Urinary bladder (tissue), 4 donors: Measurements from ENCODE around the gene ELOA. TPM values are rescaled to one million over a fixed set of nuclear protein-coding genes. Genes with fewer than 3 reads are reported as not detected.
A peak's percentile ranks its signal among the peaks of the same experiment; 100 is the strongest.

ENCODE experiments used
- DNase-seq: peaks from one replicate; pipeline ENCODE4 v3.0.0-alpha.2; 2015; ENCODE audit errors: extremely low spot score
- H3K27ac ChIP-seq: one replicate; pipeline ENCODE4 v1.5.1; 2013; ENCODE audit warnings: low read depth, mild to moderate bottlenecking, moderate library complexity
- H3K36me3 ChIP-seq: one replicate; pipeline ENCODE4 v1.6.1; 2013; ENCODE audit warnings: mild to moderate bottlenecking, moderate library complexity; ENCODE audit not compliant: insufficient read depth
- H3K4me1 ChIP-seq: one replicate; pipeline ENCODE4 v1.6.1; 2013; ENCODE audit warnings: mild to moderate bottlenecking, moderate library complexity; ENCODE audit not compliant: insufficient read depth
- H3K4me3 ChIP-seq: one replicate; pipeline ENCODE4 v1.5.1; 2013; ENCODE audit warnings: low read depth, low read length
- WGBS: extraction: QIAGEN DNeasy Blood & Tissue Kit; methylation state at CpG from one replicate; pipeline ENCODE4 v1.1.7; 2013; 5-methylcytosine and 5-hydroxymethylcytosine counted together
- polyA plus RNA-seq: library from polyadenylated mRNA; stranded (reverse); fragments of 200-250 nt; gene quantifications from one replicate; pipeline ENCODE4 v1.2.3, GENCODE V29; 2013
- total RNA-seq: library from RNA; depleted of rRNA; stranded (reverse); fragments of >200 nt; gene quantifications from one replicate; pipeline ENCODE4 v1.2.3, GENCODE V29; 2014
- donor health status: healthy with polysubstance abuse.
- donor health status: healthy.

The ELOA gene, protein sequence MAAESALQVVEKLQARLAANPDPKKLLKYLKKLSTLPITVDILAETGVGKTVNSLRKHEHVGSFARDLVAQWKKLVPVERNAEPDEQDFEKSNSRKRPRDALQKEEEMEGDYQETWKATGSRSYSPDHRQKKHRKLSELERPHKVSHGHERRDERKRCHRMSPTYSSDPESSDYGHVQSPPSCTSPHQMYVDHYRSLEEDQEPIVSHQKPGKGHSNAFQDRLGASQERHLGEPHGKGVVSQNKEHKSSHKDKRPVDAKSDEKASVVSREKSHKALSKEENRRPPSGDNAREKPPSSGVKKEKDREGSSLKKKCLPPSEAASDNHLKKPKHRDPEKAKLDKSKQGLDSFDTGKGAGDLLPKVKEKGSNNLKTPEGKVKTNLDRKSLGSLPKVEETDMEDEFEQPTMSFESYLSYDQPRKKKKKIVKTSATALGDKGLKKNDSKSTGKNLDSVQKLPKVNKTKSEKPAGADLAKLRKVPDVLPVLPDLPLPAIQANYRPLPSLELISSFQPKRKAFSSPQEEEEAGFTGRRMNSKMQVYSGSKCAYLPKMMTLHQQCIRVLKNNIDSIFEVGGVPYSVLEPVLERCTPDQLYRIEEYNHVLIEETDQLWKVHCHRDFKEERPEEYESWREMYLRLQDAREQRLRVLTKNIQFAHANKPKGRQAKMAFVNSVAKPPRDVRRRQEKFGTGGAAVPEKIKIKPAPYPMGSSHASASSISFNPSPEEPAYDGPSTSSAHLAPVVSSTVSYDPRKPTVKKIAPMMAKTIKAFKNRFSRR
- total RNA-seq, result 17.3 TPM
- polyA plus RNA-seq, result 21.5 TPM

DNA sequence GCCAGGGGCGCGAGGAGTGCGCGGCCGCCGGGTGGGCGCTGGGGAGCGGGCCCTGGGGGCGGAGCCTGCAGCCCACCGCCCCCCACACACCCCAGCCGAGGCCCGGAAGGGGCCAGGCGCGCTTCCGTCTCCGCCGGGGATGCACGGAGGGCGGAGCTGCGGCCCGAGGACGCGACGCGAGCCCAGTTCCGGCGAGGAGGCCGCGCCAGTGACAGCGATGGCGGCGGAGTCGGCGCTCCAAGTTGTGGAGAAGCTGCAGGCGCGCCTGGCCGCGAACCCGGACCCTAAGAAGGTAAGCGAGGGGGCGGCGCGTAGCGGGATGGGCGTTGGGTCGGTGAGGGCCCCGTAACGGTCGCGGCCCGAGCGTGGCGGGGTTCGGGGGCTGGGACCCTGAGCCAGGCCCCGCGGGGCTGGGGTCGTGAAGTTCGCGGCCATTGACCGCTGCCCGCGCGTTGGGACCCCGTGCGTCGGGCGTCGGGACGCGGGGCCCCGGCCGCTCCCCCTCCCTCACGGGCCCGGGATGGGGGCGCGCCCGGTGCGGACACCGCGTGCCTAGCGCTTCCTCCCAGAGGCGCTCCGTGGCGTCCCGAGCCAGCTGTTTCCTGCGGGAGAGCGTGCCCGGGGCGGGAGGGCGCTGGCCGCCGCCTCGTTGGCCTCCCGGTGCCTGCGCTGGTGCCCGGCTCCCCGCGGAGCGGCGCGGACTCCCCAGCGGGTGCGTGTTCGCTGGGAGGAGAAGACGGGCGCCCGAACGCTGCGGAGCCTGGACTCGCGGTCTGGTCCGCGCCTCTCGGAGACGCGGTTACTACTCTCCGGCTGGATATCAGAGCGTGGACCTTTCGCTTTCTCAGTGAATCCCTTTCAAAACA, at the start of gene ELOA:
ELOA (plus strand) TSS at position 185 of the 866 bp plus-strand sequence; CDS start at position 218, 33 bp downstream.
- H3K4me1 ChIP-seq, result no peaks in the 10 kb centered on the region
- under 1% methylated on average over 119 of the region's 119 CpGs for WGBS
- peak; percentile 18 for DNase-seq
- no peaks in the 10 kb centered on the region for H3K36me3 ChIP-seq
- peak within 1 kb of the TSS; percentile 93 for H3K4me3 ChIP-seq
- H3K27ac ChIP-seq, result peak within 1 kb of the TSS; percentile 90

DNA sequence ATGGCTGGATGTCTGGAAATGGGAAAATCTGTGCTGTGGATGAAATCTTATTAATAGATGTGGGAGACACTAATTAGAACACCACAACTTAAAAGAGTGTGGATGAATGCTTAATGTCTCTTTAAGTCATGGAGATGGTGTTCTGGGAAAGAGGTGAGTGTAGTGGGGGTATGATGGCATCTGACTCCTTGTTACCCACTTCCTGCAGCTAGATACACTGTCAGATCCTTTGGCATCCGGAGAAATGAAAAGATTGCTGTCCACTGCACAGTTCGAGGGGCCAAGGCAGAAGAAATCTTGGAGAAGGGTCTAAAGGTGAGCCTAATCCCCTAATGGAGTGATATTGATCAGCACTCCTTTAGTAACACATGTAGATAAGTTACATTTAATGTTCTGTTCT, 49.7 kb upstream of the ELOA start:
- Histone ChIP-seq H3K27ac (no peak overlapping the region), H3K4me1 (no peaks in the 10 kb centered on the region), H3K4me3 (no peak overlapping the region), H3K36me3 (peaks cover 12% of the 10 kb centered on the region)
- no peak for DNase-seq
- WGBS, result 73% methylated on average over 2 of the region's 2 CpGs

DNA sequence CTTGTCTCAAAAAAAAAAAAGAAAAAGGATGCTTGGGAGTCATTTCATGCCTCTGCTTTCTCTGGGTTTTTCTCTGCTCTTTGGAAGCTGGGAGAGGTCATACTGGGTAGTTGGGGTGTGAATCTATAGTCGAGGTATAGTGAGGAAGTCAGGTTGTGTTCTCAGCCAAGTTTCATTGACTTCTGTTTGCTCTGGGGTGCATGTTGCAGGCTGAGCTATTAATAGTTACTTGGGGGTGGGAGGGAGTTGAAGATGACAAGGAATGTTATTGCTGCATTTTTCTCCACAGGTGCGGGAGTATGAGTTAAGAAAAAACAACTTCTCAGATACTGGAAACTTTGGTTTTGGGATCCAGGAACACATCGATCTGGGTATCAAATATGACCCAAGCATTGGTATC, 48.9 kb upstream of the ELOA start:
- Histone ChIP-seq H3K4me1 (no peaks in the 10 kb centered on the region), H3K36me3 (peaks cover 12% of the 10 kb centered on the region)
- WGBS, result 66% methylated on average over 3 of the region's 3 CpGs

DNA sequence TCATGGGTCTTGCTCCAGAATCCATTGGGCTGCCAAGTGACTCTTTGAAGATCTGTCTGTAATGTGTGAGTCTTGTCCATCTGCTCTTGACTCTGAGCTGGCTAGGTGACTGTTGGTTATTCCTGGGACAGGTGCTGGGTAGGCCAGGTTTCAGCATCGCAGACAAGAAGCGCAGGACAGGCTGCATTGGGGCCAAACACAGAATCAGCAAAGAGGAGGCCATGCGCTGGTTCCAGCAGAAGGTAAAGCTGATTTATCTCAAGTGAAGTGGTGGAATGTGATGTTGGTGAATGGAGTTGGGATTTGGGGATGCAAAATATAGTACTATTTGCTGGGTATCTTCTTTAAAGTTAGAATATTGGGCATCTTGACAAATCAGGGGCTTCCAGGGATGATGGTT, 47.6 kb upstream of the ELOA start:
- no peaks in the 10 kb centered on the region for H3K4me1 ChIP-seq
- 94% methylated on average over 3 of the region's 3 CpGs for WGBS
- H3K27ac ChIP-seq, result no peak overlapping the region
- H3K36me3 ChIP-seq, result peaks cover 12% of the 10 kb centered on the region
- no peak overlapping the region for H3K4me3 ChIP-seq
- DNase-seq, result no peak

More for the DNA sequence above, 48.9 kb upstream of the ELOA start:
- DNase-seq, result no peak
- Histone ChIP-seq H3K4me3 (no peak overlapping the region), H3K27ac (no peak overlapping the region)

DNA sequence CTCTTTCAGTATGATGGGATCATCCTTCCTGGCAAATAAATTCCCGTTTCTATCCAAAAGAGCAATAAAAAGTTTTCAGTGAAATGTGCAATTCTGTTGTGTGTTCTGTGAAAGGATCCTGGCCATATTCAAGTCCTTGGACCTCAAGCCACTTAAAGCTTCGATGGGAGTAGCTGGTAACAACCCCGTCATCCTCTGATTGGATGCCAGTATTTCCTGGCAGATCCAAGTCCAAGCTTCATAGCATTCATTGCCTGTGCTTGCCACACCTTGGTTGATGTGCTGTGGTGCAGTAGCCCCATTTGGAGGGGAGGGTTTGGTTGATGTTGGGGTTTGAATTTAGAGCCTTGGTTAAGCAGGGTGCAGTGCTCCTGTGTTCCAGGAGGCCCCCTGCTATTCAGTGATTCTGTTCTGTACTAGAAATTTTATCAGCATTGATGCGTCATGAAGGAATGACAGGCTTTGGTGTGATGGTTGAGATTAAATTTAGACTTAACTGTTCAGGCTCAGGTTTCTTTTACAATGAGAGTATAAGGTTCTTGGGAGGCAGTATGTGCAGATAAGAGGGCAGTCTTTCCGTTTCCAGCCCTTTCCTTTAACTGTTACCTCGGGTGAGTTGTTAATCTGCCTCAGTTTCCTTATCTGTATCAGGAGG, 46.8 kb upstream of the ELOA start:
- Histone ChIP-seq H3K4me1 (no peaks in the 10 kb centered on the region), H3K36me3 (peaks cover 12% of the 10 kb centered on the region), H3K27ac (no peak overlapping the region), H3K4me3 (no peak overlapping the region)
- 58% methylated on average over 6 of the region's 6 CpGs for WGBS
- DNase-seq, result no peak

DNA sequence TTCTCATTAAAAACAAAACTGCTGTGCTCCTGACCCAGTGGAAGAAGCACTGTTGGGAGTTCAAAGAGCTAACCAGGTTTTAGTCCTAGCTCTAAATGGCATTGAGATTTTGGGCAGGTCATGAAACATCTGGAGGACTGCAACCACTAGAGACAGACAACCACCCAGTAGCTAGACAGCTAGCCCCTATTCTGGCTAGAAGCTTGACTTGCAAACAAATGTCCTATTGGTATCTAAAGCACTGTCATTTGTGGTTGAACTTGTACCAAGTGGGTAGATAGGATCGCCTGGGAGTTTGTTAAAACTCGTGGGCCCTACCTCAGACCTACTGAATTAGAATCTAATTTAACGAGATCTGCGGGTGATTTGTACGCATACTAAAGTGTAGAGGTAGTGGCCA, 44.8 kb upstream of the ELOA start:
- DNase-seq, result no peak
- H3K4me1 ChIP-seq, result no peaks in the 10 kb centered on the region
- H3K36me3 ChIP-seq, result peaks cover 12% of the 10 kb centered on the region
- 79% methylated on average over 5 of the region's 5 CpGs for WGBS
- H3K4me3 ChIP-seq, result no peak overlapping the region
- no peak overlapping the region for H3K27ac ChIP-seq

DNA sequence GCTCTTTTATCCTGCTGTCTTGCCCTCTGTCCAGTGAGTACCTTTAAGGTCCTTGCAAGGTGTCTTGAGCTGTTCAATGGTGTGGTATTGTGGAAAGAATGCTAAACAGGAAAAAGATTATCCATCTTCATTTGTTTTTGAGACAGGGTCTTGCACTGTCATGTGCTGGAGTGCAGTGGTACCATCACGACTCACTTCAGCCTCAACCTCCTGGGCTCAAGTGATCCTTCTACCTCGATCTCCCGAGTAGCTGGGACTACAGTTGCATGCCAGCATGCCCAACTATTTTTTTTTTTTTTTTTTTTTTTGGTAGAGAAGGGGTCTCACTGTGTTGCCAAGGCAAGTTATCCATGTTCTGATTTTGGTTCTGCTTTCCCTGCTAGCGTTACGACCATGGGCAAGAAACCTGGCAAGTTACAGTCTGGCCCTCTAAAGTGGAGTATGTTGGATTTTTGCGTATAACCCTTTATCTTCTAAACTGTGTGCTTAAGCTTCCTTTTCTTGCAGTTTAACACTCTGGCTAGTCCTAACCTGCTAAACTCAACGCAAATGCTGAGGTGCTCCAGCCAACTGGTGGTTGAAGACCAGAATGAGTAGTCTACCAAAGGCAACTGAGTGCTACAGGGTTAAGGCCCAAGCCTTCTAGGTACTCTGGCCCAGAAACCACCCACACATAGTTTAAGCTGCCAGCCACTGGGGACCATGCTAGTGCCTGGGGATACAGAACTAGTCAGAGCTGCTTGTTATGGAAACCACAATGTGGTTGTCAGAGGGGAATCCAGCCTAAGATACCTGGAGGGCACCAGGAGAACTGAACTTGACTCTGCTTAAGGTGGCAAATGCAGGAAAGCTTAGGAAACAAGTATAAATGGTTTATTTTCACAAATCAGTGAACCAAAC, 43.7 kb upstream of the ELOA start:
- WGBS, result 87% methylated on average over 7 of the region's 7 CpGs
- Histone ChIP-seq H3K4me3 (no peak overlapping the region), H3K4me1 (no peaks in the 10 kb centered on the region), H3K36me3 (peaks cover 8% of the 10 kb centered on the region), H3K27ac (no peak overlapping the region)
- no peak for DNase-seq

DNA sequence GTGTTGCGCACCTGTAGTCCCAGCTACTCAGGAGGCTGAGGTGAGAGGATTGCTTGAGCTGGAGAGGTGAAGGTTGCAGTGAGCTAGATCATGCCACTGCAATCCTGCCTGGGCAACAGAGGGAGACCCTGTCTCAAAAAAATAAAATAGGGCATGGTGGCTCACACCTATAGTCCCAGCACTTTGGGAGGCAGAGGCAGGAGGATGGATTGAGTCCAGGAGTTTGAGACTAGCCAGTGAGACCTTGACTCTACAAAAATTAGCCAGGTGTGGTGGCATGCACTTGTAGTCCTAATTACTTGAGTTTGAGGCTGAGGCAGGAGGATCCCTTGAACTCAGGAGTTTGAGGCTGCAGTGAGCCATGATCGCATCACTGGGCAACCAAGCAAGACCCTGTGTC, 42.0 kb upstream of the ELOA start:
- WGBS, result 95% methylated on average over 2 of the region's 2 CpGs

DNA sequence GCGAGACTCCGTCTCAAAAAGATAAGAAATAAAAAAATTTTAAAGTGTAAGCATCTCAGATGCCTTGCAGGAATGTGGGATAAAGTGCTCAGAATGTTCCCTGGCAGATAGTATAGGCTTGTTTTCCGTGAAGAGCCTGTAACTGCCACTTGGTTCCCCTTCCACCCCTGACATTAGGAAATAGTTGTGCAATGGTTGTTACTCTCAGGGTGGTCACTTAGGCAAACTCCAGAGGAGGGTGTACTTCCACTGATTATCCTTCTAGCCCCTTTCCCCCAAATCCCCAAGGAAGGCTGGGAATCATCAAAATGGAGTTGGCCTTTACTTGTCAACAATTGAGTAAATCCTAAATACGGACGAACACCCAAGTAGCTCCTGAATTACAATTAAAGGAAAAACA, 41.3 kb upstream of the ELOA start:
- Histone ChIP-seq H3K27ac (no peak overlapping the region), H3K36me3 (peaks cover 3% of the 10 kb centered on the region), H3K4me1 (no peaks in the 10 kb centered on the region), H3K4me3 (no peak overlapping the region)
- 55% methylated on average over 5 of the region's 5 CpGs for WGBS
- no peak for DNase-seq

More for the DNA sequence above, 42.0 kb upstream of the ELOA start:
- Histone ChIP-seq H3K27ac (no peak overlapping the region), H3K36me3 (peaks cover 3% of the 10 kb centered on the region), H3K4me3 (no peak overlapping the region), H3K4me1 (no peaks in the 10 kb centered on the region)
- no peak for DNase-seq

DNA sequence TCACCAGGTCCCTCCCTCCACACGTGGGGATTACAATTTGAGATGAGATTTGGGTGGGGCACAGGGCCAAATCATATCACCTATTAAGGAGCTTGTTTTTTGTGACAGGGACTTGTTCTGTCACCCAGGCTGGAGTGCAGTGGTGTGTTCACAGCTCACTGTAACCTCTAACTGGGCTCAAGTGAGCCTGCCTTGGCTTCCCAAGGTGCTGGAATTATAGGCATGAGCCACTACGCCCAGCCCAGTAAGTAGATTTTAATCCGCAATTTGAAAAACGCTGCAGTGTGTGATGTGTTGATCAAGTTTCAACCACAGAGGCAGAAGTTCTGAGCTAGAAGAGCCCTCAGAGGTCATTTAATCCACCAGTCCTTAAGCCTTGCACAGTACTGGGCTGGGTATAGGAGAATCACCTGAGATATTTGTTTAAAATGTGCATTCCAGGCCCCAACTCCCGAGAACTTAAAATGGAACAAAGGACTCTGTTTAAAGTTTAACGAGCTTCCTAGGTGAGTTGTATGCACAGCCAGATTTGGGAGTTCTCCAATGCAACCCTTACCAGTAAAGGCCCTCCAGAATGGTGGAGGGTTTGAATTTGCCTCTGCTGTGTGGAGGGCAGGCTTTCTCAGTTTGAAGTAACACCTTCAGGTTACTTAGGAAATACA, 38.3 kb upstream of the ELOA start:
- WGBS, result 79% methylated on average over 6 of the region's 6 CpGs
- H3K36me3 ChIP-seq, result peaks cover 2% of the 10 kb centered on the region
- H3K4me3 ChIP-seq, result no peak overlapping the region
- no peak overlapping the region for H3K27ac ChIP-seq
- no peak for DNase-seq
- no peaks in the 10 kb centered on the region for H3K4me1 ChIP-seq

DNA sequence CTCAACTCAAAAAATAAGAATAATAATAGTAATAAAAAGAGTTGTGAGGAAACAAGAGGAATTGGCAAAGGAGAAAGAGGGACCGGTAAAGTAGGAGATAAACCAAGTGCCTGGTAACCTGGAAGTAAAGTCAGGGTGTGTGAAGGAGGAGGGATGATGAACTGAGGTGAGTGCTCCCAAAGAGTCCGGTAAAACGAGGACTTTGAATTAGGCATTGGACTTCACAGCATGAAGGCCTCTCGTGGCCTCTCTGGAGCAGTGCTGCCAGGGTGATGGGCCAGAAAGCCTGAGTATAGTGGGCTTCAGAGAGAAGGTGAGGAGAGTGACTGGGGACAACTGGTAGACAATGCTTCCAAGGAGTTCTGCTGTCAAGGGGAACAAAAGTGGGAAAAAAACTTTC, 34.0 kb upstream of the ELOA start:
- Histone ChIP-seq H3K27ac (no peak overlapping the region), H3K4me1 (no peaks in the 10 kb centered on the region), H3K4me3 (no peak overlapping the region), H3K36me3 (peaks cover 2% of the 10 kb centered on the region)
- 92% methylated on average over 4 of the region's 4 CpGs for WGBS
- DNase-seq, result no peak

DNA sequence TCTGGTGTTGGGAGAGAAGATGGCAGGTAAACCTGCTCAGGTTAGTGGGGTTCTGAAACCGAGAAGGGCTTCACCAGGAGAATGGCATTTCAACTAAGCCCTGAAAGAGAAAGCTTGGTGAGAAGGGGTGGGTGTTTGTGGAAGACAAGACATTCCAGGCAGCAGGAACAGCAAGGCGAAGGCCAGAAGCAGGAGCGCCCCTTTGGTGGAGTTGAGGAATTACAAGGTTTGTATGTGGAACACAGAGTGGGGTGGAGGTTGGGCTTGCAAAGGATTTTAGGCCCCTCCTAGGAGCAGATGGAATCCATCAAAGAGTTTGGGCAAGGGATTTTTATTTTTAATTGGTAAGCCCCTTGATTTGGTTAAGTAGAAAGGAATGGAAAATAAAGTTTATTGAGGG, 24.8 kb upstream of the ELOA start:
- WGBS, result 69% methylated on average over 3 of the region's 3 CpGs
- Histone ChIP-seq H3K27ac (no peak overlapping the region), H3K4me1 (no peaks in the 10 kb centered on the region), H3K4me3 (no peak overlapping the region), H3K36me3 (no peaks in the 10 kb centered on the region)
- no peak for DNase-seq
